ENCODE measurements around the gene PEA15.

The PEA15 gene

GRCh38 chr1:160261893-160262794 lies 57.0 kb downstream of the PEA15 start, which contains the start of gene DCAF8:
DCAF8 (minus strand) TSS chr1:160262549; CDS start chr1:160244008, 18,541 bp downstream.
- TF ChIP-seq, protein P1, sequence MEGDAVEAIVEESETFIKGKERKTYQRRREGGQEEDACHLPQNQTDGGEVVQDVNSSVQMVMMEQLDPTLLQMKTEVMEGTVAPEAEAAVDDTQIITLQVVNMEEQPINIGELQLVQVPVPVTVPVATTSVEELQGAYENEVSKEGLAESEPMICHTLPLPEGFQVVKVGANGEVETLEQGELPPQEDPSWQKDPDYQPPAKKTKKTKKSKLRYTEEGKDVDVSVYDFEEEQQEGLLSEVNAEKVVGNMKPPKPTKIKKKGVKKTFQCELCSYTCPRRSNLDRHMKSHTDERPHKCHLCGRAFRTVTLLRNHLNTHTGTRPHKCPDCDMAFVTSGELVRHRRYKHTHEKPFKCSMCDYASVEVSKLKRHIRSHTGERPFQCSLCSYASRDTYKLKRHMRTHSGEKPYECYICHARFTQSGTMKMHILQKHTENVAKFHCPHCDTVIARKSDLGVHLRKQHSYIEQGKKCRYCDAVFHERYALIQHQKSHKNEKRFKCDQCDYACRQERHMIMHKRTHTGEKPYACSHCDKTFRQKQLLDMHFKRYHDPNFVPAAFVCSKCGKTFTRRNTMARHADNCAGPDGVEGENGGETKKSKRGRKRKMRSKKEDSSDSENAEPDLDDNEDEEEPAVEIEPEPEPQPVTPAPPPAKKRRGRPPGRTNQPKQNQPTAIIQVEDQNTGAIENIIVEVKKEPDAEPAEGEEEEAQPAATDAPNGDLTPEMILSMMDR (IDR thresholded peaks at IDR 0.05) = no peak
- TF ChIP-seq ZFX (IDR thresholded peaks at IDR 0.05; ENCODE audit: borderline replicate concordance) = no peak
- H3K27ac ChIP-seq = peak within 1 kb of the TSS; percentile 87

GRCh38 chr1:160264795-160265307 lies 59.7 kb downstream of the PEA15 start:
- TF ChIP-seq ZFX (IDR thresholded peaks at IDR 0.05; ENCODE audit: borderline replicate concordance) = no peak
- TF ChIP-seq, protein P1 (IDR thresholded peaks at IDR 0.05) = no peak
- no peak overlapping the region for H3K27ac ChIP-seq
